Measurements from ENCODE around the gene ARHGEF40.

DNA sequence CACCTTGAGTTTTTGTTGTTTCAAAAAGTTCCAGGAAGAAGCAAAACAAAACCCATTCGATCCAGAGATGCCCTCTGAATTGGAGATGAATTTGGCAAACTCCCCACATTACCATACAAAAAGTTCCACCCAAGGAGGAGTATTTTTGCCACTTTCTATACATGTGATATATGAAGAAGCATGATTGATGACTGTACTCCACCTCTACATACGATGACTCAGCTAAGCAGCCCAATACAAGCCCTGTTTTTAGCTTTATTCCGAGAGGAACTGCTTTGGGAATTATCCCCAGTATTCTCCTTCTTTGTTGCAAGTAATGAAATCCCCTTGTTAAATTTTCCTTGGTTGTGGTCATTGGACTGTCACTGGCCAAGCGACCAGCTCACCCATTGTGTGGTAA, 42.2 kb downstream of the ARHGEF40 start:
- TF ChIP-seq POLR2AphosphoS5 (IDR thresholded peaks at IDR 0.05): no peak
- TF ChIP-seq, protein P1, sequence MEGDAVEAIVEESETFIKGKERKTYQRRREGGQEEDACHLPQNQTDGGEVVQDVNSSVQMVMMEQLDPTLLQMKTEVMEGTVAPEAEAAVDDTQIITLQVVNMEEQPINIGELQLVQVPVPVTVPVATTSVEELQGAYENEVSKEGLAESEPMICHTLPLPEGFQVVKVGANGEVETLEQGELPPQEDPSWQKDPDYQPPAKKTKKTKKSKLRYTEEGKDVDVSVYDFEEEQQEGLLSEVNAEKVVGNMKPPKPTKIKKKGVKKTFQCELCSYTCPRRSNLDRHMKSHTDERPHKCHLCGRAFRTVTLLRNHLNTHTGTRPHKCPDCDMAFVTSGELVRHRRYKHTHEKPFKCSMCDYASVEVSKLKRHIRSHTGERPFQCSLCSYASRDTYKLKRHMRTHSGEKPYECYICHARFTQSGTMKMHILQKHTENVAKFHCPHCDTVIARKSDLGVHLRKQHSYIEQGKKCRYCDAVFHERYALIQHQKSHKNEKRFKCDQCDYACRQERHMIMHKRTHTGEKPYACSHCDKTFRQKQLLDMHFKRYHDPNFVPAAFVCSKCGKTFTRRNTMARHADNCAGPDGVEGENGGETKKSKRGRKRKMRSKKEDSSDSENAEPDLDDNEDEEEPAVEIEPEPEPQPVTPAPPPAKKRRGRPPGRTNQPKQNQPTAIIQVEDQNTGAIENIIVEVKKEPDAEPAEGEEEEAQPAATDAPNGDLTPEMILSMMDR (IDR thresholded peaks at IDR 0.05): no peak

Measured in gastroesophageal sphincter (tissue), 3 donors.